Measurements from ENCODE around the gene SIK1.
"Not testable (repeated sequence)": the region's sequence is repeated elsewhere in the genome, so short reads cannot be mapped to it uniquely, and the experiment has no call there.

SIK1 gene

DNA sequence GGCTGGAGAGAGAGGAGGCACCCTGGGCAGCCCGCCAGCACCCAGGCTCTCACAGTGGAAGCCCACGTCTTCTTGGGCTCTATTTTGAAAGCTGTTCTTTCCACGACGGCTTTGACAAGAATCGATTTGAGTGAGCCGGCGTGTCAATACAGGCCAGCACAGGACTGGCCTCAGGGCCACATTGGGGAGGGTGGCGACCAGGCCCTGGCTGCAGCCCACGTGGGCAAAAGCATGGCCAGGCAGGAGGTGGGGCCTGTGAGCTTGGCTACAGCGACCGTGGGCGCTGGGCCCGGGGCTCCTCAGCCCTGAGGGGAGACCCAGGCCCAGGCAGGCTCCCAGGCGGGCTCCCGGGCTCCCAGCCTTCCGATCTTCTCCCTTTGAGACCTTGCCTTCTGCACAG is 23.4 kb upstream of the SIK1 start:
- H3K4me1 ChIP-seq (ENCODE audit: control extremely low read depth in 1 of 4, control insufficient read depth in 4 of 4, insufficient read depth in 4 of 4, low read length in 3 of 4); CTCF ChIA-PET; H3K9me3 ChIP-seq (ENCODE audit: control extremely low read depth in 1 of 5, control insufficient read depth in 4 of 5, insufficient read depth in 2 of 5, low read depth in 1 of 5, low read length in 4 of 5); POLR2A ChIA-PET; H3K4me3 ChIP-seq (ENCODE audit: control insufficient read depth in 1 of 7, extremely low read depth in 1 of 7, insufficient read depth in 4 of 7, low read depth in 2 of 7, low read length in 6 of 7); H3K27me3 ChIP-seq (replicated peaks in 2 of 5; ENCODE audit: control insufficient read depth in 4 of 5, insufficient read depth in 5 of 5, low read length in 4 of 5); H3K36me3 ChIP-seq (ENCODE audit: control insufficient read depth in 4 of 4, insufficient read depth in 4 of 4, low read length in 3 of 4); H3K27ac ChIP-seq (ENCODE audit: insufficient read depth in 1 of 2, low read depth in 1 of 2, low read length in 2 of 2, poor library complexity in 1 of 2, severe bottlenecking in 2 of 2); DNase-seq: not testable (repeated sequence)
- no CpG with 5 or more reads among the region's 16 CpGs for WGBS (ENCODE audit: insufficient coverage)

DNA sequence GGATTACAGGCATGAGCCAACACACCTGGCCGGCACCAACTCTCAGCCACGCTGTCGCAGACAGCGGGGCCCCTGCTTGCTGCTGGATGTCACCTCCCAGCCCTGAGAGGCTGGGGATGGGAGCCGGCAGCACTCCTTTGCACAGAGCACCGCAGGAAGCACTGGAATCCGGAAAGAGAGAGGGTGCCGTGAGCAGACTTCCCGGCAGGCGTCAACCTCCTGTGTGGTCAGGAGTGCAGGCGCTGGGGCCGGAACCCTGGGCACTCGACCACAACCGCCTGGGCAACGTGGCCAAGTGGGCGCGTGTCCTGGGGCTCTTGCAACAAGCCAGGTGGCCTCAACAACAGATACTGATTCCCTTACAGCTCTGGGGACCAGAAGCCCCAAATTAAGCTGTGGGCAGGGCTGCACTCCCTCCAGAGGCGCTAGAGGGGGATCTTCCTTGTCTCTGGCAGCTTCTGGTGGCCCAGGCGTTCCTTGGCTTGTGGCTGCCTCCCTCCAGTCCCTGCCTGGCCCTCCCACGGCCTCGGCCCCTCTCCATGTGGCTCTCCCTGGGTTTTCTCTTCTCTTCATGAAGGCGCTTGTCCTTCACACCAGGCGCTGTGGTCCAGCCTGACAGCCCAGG is 20.5 kb upstream of the SIK1 start:
- H3K27me3 ChIP-seq (replicated peaks in 2 of 5; ENCODE audit: control insufficient read depth in 4 of 5, insufficient read depth in 5 of 5, low read length in 4 of 5); CTCF ChIA-PET; H3K4me3 ChIP-seq (ENCODE audit: control insufficient read depth in 1 of 7, extremely low read depth in 1 of 7, insufficient read depth in 4 of 7, low read depth in 2 of 7, low read length in 6 of 7); DNase-seq; H3K36me3 ChIP-seq (ENCODE audit: control insufficient read depth in 4 of 4, insufficient read depth in 4 of 4, low read length in 3 of 4); H3K9me3 ChIP-seq (ENCODE audit: control extremely low read depth in 1 of 5, control insufficient read depth in 4 of 5, insufficient read depth in 2 of 5, low read depth in 1 of 5, low read length in 4 of 5); H3K27ac ChIP-seq (ENCODE audit: insufficient read depth in 1 of 2, low read depth in 1 of 2, low read length in 2 of 2, poor library complexity in 1 of 2, severe bottlenecking in 2 of 2); POLR2A ChIA-PET; H3K4me1 ChIP-seq (ENCODE audit: control extremely low read depth in 1 of 4, control insufficient read depth in 4 of 4, insufficient read depth in 4 of 4, low read length in 3 of 4): not testable (repeated sequence)
- no CpG with 5 or more reads among the region's 23 CpGs for WGBS (ENCODE audit: insufficient coverage)

DNA sequence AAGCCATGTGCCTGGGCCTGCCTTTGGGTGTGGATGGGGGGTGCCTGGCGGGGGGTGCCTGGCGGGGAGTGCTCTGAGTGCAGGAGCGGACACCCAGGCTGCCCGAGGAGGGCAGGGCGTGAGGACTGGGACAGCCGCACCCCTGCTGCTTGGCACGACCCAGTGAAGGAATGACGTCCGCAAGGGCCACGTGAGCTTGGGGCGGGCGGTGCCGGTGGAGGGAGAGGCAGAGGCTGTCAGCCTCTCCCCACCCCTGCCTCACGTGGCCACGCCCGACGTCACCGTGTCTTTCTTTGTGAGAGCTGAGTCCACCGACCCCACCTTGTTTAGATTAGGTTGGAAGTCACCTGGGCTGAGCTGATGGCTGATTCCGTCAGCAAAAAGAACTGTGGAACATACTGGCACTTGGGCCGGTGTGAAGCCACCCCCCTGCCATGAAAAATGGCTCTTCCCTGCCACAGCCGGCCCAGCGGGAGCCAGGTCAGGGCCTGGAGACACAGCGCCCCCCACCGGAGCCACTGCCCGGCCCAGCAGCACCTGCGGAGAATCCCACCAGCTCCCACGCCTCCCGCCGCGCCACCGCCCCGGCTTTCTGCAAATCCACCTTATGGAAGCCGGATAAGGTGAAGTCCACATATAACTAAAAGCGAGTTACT is 19.5 kb upstream of the SIK1 start:
- H3K4me1 ChIP-seq (ENCODE audit: control extremely low read depth in 1 of 4, control insufficient read depth in 4 of 4, insufficient read depth in 4 of 4, low read length in 3 of 4); H3K4me3 ChIP-seq (ENCODE audit: control insufficient read depth in 1 of 7, extremely low read depth in 1 of 7, insufficient read depth in 4 of 7, low read depth in 2 of 7, low read length in 6 of 7); H3K27me3 ChIP-seq (replicated peaks in 2 of 5; ENCODE audit: control insufficient read depth in 4 of 5, insufficient read depth in 5 of 5, low read length in 4 of 5); H3K27ac ChIP-seq (ENCODE audit: insufficient read depth in 1 of 2, low read depth in 1 of 2, low read length in 2 of 2, poor library complexity in 1 of 2, severe bottlenecking in 2 of 2); H3K36me3 ChIP-seq (ENCODE audit: control insufficient read depth in 4 of 4, insufficient read depth in 4 of 4, low read length in 3 of 4); POLR2A ChIA-PET; DNase-seq; CTCF ChIA-PET; H3K9me3 ChIP-seq (ENCODE audit: control extremely low read depth in 1 of 5, control insufficient read depth in 4 of 5, insufficient read depth in 2 of 5, low read depth in 1 of 5, low read length in 4 of 5): not testable (repeated sequence)
- no CpG with 5 or more reads among the region's 35 CpGs for WGBS (ENCODE audit: insufficient coverage)

DNA sequence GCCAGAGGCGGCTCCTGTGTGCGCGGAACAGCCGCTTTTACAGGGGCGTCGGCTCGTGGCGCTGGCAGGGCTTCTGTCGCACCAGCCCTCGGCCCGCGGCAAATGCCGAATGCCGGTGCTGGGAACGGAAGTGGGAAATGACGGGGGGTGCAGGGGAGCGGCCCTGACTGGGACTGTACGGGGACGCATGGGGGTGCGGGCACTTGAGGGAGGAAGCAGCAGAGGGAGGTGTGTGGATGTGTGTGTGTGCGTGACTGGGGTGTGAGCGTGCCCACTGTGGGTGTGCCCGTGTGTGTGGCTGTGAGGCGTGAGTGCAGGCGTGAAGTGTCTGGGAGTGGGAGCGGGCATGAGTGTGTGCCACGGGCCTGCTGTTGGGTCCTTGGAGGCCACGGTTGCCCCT is 17.6 kb upstream of the SIK1 start:
- POLR2A ChIA-PET; H3K27ac ChIP-seq (ENCODE audit: insufficient read depth in 1 of 2, low read depth in 1 of 2, low read length in 2 of 2, poor library complexity in 1 of 2, severe bottlenecking in 2 of 2); H3K4me1 ChIP-seq (ENCODE audit: control extremely low read depth in 1 of 4, control insufficient read depth in 4 of 4, insufficient read depth in 4 of 4, low read length in 3 of 4); H3K27me3 ChIP-seq (replicated peaks in 2 of 5; ENCODE audit: control insufficient read depth in 4 of 5, insufficient read depth in 5 of 5, low read length in 4 of 5); H3K4me3 ChIP-seq (ENCODE audit: control insufficient read depth in 1 of 7, extremely low read depth in 1 of 7, insufficient read depth in 4 of 7, low read depth in 2 of 7, low read length in 6 of 7); DNase-seq; H3K36me3 ChIP-seq (ENCODE audit: control insufficient read depth in 4 of 4, insufficient read depth in 4 of 4, low read length in 3 of 4); CTCF ChIA-PET; H3K9me3 ChIP-seq (ENCODE audit: control extremely low read depth in 1 of 5, control insufficient read depth in 4 of 5, insufficient read depth in 2 of 5, low read depth in 1 of 5, low read length in 4 of 5): not testable (repeated sequence)
- WGBS (ENCODE audit: insufficient coverage): no CpG with 5 or more reads among the region's 28 CpGs

DNA sequence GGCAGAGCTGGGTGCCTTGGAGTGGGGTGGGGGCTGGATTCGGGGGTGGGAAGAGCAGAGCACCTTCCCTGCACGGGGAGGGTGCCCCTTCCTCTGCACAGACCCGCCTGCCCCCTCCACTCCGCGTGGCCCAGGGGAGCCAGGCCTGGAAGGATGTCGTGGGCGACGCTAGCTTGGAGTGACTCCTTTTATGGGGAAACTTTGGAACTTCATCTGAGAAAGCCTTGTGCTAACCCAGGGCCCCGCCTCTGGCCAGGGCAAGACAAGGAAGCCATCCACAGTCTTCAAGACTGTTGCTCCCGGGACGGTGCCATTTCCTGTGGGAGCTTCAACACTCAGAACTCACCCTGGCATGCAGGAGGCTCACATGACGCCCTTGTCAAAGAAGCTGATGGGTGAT is 15.6 kb upstream of the SIK1 start:
- H3K9me3 ChIP-seq (ENCODE audit: control extremely low read depth in 1 of 5, control insufficient read depth in 4 of 5, insufficient read depth in 2 of 5, low read depth in 1 of 5, low read length in 4 of 5); CTCF ChIA-PET; H3K4me1 ChIP-seq (ENCODE audit: control extremely low read depth in 1 of 4, control insufficient read depth in 4 of 4, insufficient read depth in 4 of 4, low read length in 3 of 4); POLR2A ChIA-PET; H3K36me3 ChIP-seq (ENCODE audit: control insufficient read depth in 4 of 4, insufficient read depth in 4 of 4, low read length in 3 of 4); DNase-seq; H3K4me3 ChIP-seq (ENCODE audit: control insufficient read depth in 1 of 7, extremely low read depth in 1 of 7, insufficient read depth in 4 of 7, low read depth in 2 of 7, low read length in 6 of 7); H3K27me3 ChIP-seq (replicated peaks in 2 of 5; ENCODE audit: control insufficient read depth in 4 of 5, insufficient read depth in 5 of 5, low read length in 4 of 5); H3K27ac ChIP-seq (ENCODE audit: insufficient read depth in 1 of 2, low read depth in 1 of 2, low read length in 2 of 2, poor library complexity in 1 of 2, severe bottlenecking in 2 of 2): not testable (repeated sequence)
- WGBS (ENCODE audit: insufficient coverage): no CpG with 5 or more reads among the region's 12 CpGs

DNA sequence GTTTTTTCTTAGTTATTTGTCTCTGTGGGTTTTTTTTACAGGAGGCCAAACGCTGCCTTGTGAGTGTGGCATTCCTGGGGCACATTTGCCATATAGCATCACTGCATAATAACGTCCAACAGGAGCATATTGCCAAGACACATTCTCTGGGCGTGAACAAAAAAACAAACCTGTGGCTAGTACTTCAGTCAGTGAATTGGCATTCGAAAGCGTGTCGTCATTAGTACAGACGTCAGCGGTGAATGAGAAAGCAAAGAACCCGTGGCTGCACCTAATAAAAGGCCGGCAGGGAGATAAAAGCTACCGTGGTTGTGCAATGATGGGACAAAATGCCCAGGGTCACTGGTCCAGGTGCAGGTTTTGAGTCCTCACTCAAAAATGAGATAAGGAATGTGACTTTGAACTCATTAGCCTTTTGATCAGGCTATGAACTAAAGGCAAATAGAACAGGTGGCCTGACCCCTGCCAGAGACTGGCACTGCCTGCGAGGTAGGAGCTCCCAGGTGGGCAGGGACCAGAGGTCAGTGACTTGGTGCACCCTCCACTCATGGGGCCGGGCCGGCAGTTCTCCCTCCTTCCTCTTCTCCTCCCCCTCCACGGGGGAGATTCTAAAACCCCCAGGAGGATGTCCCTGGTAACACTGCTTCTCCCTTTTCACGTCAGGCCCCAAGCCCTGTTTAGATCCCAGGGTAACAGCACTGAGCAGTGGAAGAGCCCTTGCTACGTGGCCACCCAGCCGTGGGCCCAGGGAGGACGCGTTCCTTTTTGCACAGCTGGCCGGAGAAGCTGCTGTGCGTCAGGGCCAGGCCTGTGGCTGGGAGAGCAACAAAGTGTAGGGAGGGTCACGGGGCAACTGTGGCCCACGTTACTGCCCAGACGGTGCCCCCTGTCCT is 14.2 kb upstream of the SIK1 start:
- H3K4me1 ChIP-seq (ENCODE audit: control extremely low read depth in 1 of 4, control insufficient read depth in 4 of 4, insufficient read depth in 4 of 4, low read length in 3 of 4); CTCF ChIA-PET; H3K4me3 ChIP-seq (ENCODE audit: control insufficient read depth in 1 of 7, extremely low read depth in 1 of 7, insufficient read depth in 4 of 7, low read depth in 2 of 7, low read length in 6 of 7); H3K36me3 ChIP-seq (ENCODE audit: control insufficient read depth in 4 of 4, insufficient read depth in 4 of 4, low read length in 3 of 4); H3K27ac ChIP-seq (ENCODE audit: insufficient read depth in 1 of 2, low read depth in 1 of 2, low read length in 2 of 2, poor library complexity in 1 of 2, severe bottlenecking in 2 of 2); H3K27me3 ChIP-seq (replicated peaks in 2 of 5; ENCODE audit: control insufficient read depth in 4 of 5, insufficient read depth in 5 of 5, low read length in 4 of 5); POLR2A ChIA-PET; H3K9me3 ChIP-seq (ENCODE audit: control extremely low read depth in 1 of 5, control insufficient read depth in 4 of 5, insufficient read depth in 2 of 5, low read depth in 1 of 5, low read length in 4 of 5); DNase-seq: not testable (repeated sequence)
- no CpG with 5 or more reads among the region's 25 CpGs for WGBS (ENCODE audit: insufficient coverage)

DNA sequence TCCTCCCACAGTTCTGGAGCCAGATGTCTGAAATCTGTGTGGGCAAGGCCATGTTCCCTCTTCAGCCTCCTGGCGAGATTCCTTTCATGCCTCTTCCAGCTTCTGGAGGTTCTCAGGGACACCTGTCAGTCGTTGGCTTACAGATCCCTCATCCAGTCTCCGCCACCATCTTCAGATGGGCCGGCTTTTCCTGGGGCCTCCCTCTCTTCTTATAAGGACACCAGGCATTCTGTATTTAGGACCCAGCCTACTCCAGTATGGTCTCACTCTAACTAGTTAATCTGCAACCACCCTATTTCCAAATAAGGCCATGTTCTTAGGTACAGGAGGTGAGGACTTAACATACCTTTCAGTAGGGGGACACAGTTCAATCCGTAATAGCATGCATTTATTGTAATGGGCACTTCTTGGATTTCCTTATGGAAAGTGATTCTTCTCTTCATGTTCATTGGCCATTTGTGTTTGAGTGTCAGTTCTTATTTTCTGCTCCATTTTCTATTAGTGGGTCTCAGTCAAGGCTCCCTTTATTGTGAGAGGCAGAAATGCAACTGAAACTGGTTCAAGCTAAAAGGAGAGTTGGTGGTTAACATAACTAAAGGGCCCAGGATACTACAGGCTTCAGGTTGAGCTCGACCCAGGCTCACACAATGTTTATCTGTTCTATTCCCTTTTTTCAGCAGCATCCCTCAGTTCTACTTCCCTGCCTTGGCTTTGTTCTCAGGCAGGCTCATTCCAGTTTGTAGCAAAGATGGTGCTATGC is 12.6 kb upstream of the SIK1 start:
- H3K4me3 ChIP-seq (ENCODE audit: control insufficient read depth in 1 of 7, extremely low read depth in 1 of 7, insufficient read depth in 4 of 7, low read depth in 2 of 7, low read length in 6 of 7); H3K9me3 ChIP-seq (ENCODE audit: control extremely low read depth in 1 of 5, control insufficient read depth in 4 of 5, insufficient read depth in 2 of 5, low read depth in 1 of 5, low read length in 4 of 5); H3K27me3 ChIP-seq (replicated peaks in 2 of 5; ENCODE audit: control insufficient read depth in 4 of 5, insufficient read depth in 5 of 5, low read length in 4 of 5); POLR2A ChIA-PET; DNase-seq; CTCF ChIA-PET; H3K27ac ChIP-seq (ENCODE audit: insufficient read depth in 1 of 2, low read depth in 1 of 2, low read length in 2 of 2, poor library complexity in 1 of 2, severe bottlenecking in 2 of 2); H3K36me3 ChIP-seq (ENCODE audit: control insufficient read depth in 4 of 4, insufficient read depth in 4 of 4, low read length in 3 of 4); H3K4me1 ChIP-seq (ENCODE audit: control extremely low read depth in 1 of 4, control insufficient read depth in 4 of 4, insufficient read depth in 4 of 4, low read length in 3 of 4): not testable (repeated sequence)
- WGBS (ENCODE audit: insufficient coverage): no CpG with 5 or more reads among the region's 6 CpGs
